Kidney capillary endothelial cell (primary cell): ENCODE results near the gene AFAP1L1.

ENCODE experiments used
- DNase-seq: peaks from one replicate; pipeline ENCODE4 v3.0.0-alpha.2; 2018; ENCODE audit warnings: low spot score

The AFAP1L1 gene

GRCh38 chr5:149271716-149272563, at the start of gene AFAP1L1:
Gene AFAP1L1, plus strand, starts transcription at chr5:149271859. Its CDS starts 110 bp downstream, at chr5:149271969.
- DNase-seq = peak; percentile 61

- DNase-seq = no peak
Measured at GRCh38 chr5:149223081-149223848, 48.4 kb upstream of the AFAP1L1 start.

- no peak for DNase-seq
Measured at GRCh38 chr5:149224282-149224681, 47.4 kb upstream of the AFAP1L1 start.

GRCh38 chr5:149227168-149227826, 44.4 kb upstream of the AFAP1L1 start:
- peak; percentile 64 for DNase-seq

- DNase-seq = peak; percentile 97
Measured at GRCh38 chr5:149228618-149229297, 42.9 kb upstream of the AFAP1L1 start.

GRCh38 chr5:149229298-149229937, 42.2 kb upstream of the AFAP1L1 start:
- DNase-seq = no peak

GRCh38 chr5:149235841-149236240, 35.8 kb upstream of the AFAP1L1 start:
- no peak for DNase-seq

GRCh38 chr5:149237662-149238061, 34.0 kb upstream of the AFAP1L1 start:
- DNase-seq = no peak

GRCh38 chr5:149238540-149238939, 33.1 kb upstream of the AFAP1L1 start:
- DNase-seq = no peak

GRCh38 chr5:149239917-149240316, 31.7 kb upstream of the AFAP1L1 start:
- DNase-seq = no peak

- DNase-seq = no peak
Measured at GRCh38 chr5:149240354-149240998, 31.2 kb upstream of the AFAP1L1 start.

- DNase-seq = no peak
Measured at GRCh38 chr5:149242339-149242738, 29.3 kb upstream of the AFAP1L1 start.

GRCh38 chr5:149246906-149247305, 24.8 kb upstream of the AFAP1L1 start:
- DNase-seq = no peak

GRCh38 chr5:149247726-149248125, 23.9 kb upstream of the AFAP1L1 start:
- DNase-seq = no peak

- no peak for DNase-seq
Measured at GRCh38 chr5:149251546-149251945, 20.1 kb upstream of the AFAP1L1 start.

GRCh38 chr5:149254506-149254905, 17.2 kb upstream of the AFAP1L1 start:
- DNase-seq = no peak

- DNase-seq = no peak
Measured at GRCh38 chr5:149256451-149256850, 15.2 kb upstream of the AFAP1L1 start.

GRCh38 chr5:149257131-149257530, 14.5 kb upstream of the AFAP1L1 start:
- DNase-seq = no peak

GRCh38 chr5:149257889-149258705, 13.6 kb upstream of the AFAP1L1 start:
- no peak for DNase-seq

GRCh38 chr5:149260761-149261160, 10.9 kb upstream of the AFAP1L1 start:
- DNase-seq = no peak
